HG03565 (cell line): ENCODE results near the gene TUBGCP5.
"Not testable (repeated sequence)": the region's sequence is repeated elsewhere in the genome, so short reads cannot be mapped to it uniquely, and the experiment has no call there.

Source experiments
- ATAC-seq: cut with Tn5 transposase; IDR thresholded peaks from one replicate; pipeline ENCODE4 v1.9.1; 2021; ENCODE audit warnings: mild to moderate bottlenecking, moderate library complexity; ENCODE audit not compliant: unreplicated experiment

The TUBGCP5 gene

GRCh38 chr15:23043535-23043934, 4.2 kb upstream of the TUBGCP5 start:
- not testable (repeated sequence) for ATAC-seq

GRCh38 chr15:23041736-23042135, 2.4 kb upstream of the TUBGCP5 start:
- ATAC-seq, result not testable (repeated sequence)

- no peak for ATAC-seq
Measured at GRCh38 chr15:23039917-23040281, 530 bp upstream of the TUBGCP5 start.

- peak; percentile 12 for ATAC-seq
Measured at GRCh38 chr15:23038726-23039142, 635 bp downstream of the TUBGCP5 start.

GRCh38 chr15:23035964-23036566, 3.3 kb downstream of the TUBGCP5 start:
- no peak for ATAC-seq

GRCh38 chr15:23033979-23034378, 5.4 kb downstream of the TUBGCP5 start:
- no peak for ATAC-seq

GRCh38 chr15:23026218-23026617, 13.2 kb downstream of the TUBGCP5 start:
- no peak for ATAC-seq

- no peak for ATAC-seq
Measured at GRCh38 chr15:23022156-23022555, 17.2 kb downstream of the TUBGCP5 start.

- ATAC-seq, result no peak
Measured at GRCh38 chr15:23014394-23015000, 24.9 kb downstream of the TUBGCP5 start.

- no peak for ATAC-seq
Measured at GRCh38 chr15:23013681-23014080, 25.7 kb downstream of the TUBGCP5 start.

GRCh38 chr15:23012616-23013015, 26.8 kb downstream of the TUBGCP5 start:
- ATAC-seq, result not testable (repeated sequence)

- ATAC-seq, result no peak
Measured at GRCh38 chr15:23003736-23004135, 35.6 kb downstream of the TUBGCP5 start.

- ATAC-seq, result no peak
Measured at GRCh38 chr15:23002920-23003319, 36.4 kb downstream of the TUBGCP5 start.

GRCh38 chr15:22995795-22996194, 43.6 kb downstream of the TUBGCP5 start:
- ATAC-seq, result no peak

GRCh38 chr15:22992024-22992326, 47.4 kb downstream of the TUBGCP5 start:
- ATAC-seq, result no peak

GRCh38 chr15:22989576-22990477, 49.5 kb downstream of the TUBGCP5 start:
- no peak for ATAC-seq

GRCh38 chr15:22988811-22989210, 50.6 kb downstream of the TUBGCP5 start:
- ATAC-seq, result no peak

- ATAC-seq, result not testable (repeated sequence)
Measured at GRCh38 chr15:22981931-22982330, 57.4 kb downstream of the TUBGCP5 start.

- ATAC-seq, result no peak
Measured at GRCh38 chr15:22981051-22981840, 58.1 kb downstream of the TUBGCP5 start.

- peak; percentile 48 for ATAC-seq
Measured at GRCh38 chr15:22980189-22981050, 58.9 kb downstream of the TUBGCP5 start, which contains the start of gene CYFIP1. Gene CYFIP1, minus strand, starts transcription at chr15:22980368. Its CDS starts 33,083 bp downstream, at chr15:22947285.
